GM18870 (cell line): Measurements from ENCODE around the gene P2RY14.

Experiments
- ATAC-seq: cut with Tn5 transposase; IDR thresholded peaks from one replicate; pipeline ENCODE4 v1.9.1; 2021; ENCODE audit warnings: moderate library complexity; ENCODE audit not compliant: unreplicated experiment

The P2RY14 gene

DNA sequence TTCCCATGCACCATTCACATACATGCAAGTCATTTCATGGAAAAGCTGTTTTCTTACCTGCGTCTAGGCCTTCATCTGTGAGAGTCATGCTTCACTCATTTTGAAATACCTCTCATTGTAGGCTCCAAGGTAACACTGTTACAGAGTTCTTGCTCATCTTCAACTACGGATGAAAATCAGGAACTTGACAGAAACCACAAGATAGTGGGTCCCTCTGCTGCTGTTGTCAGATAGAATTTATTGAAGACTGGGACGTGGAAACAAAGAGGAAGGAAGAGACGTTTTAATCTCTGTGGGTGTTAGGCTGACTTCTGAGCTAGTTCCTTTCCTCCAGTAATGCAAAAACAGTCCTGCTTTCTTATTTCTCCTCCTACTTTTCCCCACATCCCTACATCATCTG, at the start of gene P2RY14:
P2RY14 (minus strand) TSS at position 313 of the 400 bp plus-strand sequence. CDS start 64,226 bp downstream, outside the sequence.
- ATAC-seq: no peak

DNA sequence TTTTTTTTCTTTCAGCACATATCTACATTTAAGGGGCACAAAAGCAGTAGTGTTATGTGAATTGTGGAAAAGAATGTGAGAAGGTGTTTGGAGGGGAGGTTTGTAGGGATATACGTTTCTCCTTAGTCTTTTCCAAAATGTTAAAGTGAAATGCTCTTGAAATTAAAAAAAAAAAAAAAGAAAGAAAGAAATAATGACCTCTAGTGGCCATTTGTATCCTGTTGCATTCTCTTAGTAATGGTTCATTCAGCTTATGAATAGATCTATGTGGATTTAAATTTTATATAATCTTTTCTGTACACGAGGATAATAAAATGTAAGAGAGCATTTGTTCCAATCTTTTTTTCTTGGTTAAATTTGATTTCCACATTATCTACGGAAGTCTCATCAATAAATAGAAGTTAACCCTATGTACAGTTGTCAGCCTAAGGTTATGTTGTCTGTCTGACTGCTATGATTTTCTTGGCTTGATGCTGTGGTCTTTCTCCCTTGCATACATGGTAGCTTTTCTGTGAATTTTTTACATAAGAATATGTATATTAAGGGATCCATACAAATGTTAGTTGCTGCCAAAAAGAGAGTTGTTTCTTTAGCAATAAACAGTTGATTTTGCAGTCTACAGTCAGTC, 49.3 kb upstream of the P2RY14 start:
- ATAC-seq: no peak

DNA sequence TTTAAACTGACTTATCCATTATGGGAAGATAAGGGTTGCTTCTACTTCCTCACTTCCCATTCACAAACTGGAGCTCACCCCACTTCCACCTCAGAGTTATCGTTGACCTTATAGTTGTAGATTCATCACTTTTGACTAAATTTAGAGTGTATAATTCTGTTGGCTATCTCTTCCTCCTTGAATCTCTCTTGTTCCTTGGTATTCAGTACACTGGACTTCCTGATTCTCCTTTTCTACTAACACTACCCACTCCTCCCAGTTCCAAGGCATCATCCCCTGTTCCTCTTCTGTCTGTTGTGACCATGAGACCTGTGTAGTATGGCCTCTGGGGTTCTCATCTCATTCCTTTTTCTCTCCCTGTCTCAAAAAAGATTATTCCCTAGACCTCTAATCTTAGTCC, 44.2 kb upstream of the P2RY14 start:
- ATAC-seq: no peak

DNA sequence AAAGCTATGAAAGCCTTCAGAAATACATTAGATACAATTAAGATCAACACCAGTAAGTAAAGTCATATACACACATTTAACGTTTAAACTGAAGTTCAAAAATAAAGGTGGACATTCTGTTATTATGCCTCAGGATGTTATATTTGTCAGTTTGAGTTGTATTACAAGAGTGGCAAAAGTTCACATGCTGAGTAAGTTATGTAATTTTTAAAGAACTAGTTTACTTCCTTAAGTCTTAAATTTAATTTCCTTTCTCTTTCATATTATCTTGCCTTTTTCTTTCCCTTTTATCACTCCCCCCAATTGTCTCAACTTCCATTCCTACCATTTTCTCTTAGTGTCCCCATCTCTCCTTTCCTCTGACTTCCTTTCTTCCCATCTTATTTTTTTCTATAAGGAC, 43.2 kb upstream of the P2RY14 start:
- no peak for ATAC-seq

DNA sequence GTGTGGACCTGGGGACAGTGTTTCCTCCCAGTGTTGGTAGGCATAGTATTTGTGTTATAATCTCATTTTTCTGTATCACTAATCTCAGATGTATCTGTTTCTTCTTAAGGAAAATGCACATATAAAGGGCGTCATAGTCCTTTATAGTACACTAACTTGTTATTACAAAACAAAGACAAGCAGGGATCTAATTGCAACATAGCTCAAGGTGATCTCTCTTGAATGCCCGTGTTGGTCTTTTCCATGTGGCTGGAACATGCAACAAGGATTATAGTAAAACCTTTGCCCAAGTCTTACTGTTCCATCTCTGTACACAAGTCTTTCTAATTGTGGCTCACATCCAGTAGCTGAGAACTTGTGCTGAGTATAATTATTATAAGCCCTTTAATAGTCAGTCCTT, 41.8 kb upstream of the P2RY14 start:
- ATAC-seq: no peak

DNA sequence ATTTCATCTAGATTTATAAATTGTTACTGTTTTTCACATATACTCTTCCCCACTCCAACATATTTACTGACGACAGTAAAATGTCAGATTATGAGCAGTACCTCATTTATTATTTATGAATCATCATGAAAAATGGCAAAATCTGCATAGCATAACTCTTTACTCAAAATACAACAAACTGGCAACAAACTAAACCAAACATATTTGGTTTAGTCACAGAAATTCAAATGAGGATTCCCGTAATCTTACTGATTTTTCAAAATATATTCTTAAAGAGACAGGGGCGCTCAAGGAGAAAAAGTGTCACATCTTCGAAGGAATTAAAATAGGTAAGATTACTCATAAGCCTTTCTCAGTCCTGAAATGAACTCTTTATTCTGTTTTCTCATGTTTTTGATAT, 41.3 kb upstream of the P2RY14 start:
- no peak for ATAC-seq

DNA sequence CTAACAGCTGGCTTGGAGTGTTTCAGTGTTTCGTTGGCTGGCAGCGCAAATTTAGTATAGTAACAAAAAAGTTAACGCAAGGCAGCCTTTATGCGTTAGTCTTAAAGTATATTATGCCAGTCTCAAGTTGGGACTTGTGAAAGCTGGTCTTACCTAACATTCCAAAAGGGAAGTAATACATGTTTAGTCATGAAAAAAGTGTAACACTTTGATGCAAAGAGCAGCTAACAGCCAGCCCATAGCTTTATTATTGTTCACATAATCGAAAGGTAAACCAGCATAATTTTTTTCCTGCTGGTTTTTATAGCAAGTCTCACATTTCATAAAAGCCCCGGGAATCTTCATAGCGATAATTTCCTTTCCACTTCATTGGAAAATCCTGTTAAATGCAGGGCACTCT, 40.6 kb upstream of the P2RY14 start:
- no peak for ATAC-seq

DNA sequence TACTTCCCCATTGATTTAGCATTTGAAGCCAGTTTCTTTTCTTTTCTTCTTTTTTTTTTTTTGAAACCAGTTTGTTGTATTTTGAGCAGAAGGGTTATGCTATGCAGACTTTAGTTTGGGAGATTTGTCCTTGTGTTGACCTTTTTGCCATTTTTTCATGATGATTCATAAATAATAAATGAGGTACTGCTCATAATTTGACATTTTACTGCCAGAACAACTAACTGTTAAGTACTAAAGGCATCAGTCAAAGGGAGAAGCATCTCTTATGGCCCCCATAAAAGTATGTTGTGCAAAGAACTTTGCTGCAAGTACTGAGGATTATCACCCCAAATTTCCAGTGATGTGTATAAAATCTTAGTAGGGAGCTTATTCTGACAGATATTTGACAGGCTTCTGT, 40.0 kb upstream of the P2RY14 start:
- ATAC-seq: no peak

DNA sequence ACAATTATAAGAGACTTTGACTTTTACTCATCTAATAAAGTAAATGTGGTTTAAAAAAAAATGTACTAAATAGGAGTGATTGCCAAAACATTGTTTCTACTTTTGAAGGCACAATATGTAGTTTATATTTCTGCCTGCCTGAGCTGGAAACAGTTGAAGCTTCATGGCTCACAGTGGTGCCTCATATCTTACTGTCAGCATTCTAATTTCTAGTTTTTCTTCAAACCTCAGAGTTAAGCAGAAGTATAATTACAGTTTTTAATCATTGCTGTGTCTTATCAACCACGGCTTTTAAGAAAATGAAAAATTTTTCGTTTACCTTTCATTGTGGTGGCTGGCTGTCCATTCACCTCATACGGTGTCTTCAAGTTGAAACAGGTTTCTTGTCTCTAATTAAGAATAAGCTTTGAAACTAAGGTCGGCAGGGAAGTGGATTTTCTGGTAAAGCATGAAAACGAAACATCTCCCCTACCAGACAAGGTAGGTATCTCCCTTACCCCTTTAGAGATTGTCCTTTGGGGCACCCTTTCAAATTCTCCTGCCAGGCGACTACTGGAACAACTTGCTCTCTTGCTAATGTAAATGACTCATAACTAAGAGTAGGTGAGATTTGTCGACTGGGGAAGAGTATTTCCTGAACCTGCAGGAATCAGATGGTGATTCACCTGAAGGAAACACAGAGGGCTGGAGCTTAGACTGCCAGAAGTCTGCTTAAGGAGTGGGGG, 38.1 kb upstream of the P2RY14 start, which contains the start of gene GPR87:
GPR87 (minus strand) TSS at position 554 of the 725 bp plus-strand sequence. CDS start 16,720 bp downstream, outside the sequence.
- peak; percentile 56 for ATAC-seq

DNA sequence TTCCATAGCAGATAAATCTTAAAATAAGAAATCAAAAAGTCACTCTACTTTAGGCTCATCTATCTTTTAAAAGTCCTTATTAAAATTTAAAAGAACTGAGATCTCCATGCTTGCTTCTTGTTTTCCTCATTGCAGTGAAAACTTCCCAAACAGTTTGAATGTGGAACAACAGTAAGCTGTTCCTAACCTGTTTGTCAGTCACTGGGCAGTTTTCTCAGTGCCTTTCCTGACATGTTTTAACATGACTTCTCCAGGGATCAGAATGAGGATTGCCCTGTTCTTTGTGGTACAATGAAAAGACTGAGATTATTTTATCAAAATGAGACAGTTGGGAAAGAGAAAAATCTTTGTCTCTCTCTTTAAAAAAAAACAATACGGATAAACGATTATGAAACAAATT, 37.5 kb upstream of the P2RY14 start:
- ATAC-seq: no peak

DNA sequence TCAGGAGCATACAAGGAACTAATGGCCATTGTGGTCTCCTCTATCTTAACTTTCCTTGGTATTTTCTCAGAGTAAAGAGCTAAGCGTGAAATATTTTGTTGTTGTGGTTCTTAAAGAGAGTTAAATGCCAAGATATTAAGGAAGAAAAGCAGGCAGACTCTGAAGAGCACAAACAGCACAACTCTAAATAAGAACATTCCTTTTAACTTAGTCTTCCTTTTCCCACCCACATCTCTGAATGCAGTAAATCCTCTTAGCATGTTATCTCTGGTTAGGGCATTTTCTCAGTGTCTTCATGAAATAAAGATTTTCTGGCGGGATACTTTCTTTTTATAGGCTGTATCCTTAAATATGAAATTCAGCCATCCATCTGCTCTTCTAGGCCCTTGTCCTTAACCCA, 36.8 kb upstream of the P2RY14 start:
- no peak for ATAC-seq

DNA sequence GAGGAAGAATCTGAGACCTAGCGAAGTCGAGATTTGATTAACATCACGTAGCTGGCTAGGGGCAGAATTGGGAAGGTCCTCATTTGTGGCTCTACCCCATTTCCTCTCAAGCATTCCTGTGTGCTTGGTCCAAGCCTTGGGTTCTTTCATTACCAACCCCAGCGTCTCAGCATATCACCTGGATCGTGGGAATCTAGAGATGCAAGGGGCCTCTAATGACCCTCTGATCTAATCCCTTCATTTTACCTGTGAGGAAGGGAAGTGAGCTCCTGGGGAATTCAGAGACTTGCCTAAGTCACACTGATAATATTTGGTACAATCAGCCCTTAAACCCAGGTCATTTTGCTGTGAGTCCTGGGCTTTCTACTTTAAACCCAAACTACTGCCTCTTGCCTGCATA, 36.3 kb upstream of the P2RY14 start:
- ATAC-seq: no peak

DNA sequence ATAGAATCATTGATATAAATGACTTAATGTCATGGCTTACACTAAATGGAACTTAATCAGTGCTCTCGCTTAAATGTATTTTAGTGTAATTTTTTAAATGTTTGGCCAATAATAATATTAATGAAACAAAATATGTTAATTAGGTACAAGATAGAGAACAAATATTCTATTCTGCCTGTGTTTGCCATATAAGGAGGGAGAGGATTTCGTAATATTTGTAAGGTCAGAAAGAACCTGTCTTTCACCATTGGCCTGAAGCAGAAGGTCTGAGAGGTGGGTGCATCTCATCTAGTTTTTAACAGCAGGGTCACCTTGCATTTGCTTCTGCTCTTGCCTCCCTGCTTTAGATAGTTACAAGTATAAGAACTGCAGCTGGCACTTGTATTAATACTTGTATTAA, 35.8 kb upstream of the P2RY14 start:
- no peak for ATAC-seq

DNA sequence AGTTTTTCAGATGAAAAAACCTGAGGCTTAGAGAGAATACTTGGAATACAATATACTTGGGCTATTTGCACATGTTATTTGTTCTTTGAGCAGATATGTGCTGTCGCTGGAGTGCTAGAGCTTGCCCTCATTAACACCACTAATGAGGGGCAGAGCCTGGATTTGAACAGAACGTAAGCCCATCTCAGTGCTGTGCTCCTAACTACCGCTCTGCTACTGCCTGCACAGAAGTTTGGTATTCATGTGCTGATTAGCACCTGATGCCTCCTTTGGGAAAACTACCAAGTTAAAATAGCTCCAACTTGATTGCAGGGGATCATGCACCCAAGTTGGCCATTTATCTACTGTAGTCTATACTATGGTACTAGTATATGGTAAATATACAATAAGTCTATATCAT, 34.6 kb upstream of the P2RY14 start:
- ATAC-seq: no peak

DNA sequence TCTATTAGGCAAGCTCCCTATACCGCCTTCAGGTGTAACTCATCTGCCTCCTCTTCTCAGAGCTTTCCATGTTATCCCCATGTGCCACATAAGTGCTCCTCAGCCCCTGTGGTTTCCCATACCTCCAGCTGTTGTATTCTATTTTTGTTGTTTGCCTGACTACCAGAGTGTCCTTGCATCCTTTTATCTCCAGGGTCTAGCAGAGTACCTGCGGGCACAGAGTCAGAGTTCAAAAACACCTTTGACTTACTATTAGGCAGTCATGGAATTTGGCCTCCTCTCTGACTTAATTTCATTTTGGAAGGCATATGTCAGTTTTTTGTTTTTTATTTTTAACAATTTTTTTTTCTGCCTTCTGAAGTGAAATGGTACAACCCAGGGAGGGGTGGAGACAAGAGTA, 31.2 kb upstream of the P2RY14 start:
- ATAC-seq: no peak

DNA sequence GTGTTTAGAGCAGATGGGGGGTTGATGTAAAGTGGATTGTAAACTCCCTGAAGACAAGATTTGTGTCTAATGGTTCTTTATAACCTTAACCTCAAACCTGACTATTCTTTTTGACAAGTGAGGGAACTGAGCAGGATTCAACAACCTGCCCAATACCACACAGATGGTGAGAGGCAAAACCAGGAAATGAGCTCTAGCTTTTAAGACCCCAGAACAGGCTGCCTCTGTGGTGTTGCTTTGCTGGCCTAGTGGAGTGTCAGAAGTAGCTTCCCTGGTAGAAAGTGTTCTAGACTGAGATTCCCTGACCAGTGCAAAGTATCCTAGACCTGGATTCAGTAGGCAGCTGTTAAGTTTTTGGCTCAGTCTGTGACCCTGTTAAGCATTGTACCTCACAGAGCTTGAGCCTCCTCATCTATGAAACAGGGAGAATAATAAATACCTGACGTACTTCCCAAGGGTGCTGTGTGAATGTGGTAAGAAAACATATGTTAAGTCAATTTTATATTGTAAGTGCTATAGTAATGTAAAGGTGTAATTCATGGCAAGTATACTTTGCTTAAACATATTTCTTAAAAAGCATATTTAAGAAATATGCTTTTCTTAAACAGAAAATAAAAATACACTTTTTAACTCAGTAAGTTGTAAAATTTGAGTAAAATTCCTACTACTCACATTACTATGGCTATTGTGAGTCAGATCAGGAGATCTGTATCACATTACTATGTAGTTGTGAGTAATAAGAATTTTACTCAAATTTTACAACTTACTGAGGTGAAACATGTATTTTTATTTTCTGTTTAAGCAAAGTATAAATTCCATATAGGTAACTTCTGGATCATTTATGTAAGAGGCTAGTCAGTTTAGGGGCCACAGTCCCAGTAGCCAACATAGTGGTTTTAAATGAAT, 29.5 kb upstream of the P2RY14 start:
- no peak for ATAC-seq

DNA sequence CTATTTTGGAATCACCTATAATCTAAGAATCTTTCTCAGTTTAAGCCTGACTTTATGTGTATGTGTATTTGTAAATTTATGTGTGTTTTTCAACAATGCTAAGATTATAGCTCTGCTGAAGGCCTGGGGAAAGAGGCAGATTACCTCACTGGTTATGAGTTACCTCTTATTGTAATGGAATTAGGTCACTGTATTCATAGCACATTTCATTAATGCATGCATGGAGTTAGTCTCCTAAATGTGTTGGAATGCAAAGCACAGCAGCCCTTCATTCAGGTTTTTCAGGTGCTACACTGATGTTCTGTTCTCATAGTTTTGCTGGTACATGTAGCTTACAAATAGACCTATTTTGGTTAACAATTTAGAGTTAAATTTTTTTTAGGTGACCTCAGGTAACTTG, 28.8 kb upstream of the P2RY14 start:
- no peak for ATAC-seq

DNA sequence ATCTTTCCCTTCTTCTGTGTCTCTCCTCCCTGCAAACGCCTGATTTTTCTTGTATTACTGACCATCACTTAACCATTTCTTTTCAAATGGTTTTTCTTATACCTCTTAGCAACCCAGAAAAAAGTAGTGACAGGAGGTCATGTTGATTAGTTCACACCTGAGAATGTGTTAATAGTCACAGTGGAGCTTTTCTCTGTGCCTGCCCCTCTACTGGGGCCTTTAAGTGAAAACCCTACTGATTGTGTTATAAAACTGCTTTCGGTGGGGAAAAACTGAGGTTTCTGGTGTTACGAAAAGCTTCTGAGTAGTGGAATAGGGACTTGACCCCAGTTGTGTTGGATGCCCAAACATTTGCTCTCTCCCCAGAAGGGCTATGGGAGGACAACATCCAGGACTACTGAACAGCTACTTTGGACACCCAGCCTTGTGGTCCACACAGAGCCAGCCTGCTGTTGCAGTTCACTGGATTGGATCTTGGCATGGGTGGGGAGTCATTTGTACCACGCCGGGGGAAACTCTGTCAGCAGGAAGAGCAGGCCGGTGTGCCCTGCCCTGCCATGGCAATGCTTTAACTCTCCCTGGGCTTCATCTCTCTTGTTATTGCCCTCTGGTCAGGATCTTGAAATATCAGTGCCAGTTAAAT, 27.9 kb upstream of the P2RY14 start:
- ATAC-seq: no peak

DNA sequence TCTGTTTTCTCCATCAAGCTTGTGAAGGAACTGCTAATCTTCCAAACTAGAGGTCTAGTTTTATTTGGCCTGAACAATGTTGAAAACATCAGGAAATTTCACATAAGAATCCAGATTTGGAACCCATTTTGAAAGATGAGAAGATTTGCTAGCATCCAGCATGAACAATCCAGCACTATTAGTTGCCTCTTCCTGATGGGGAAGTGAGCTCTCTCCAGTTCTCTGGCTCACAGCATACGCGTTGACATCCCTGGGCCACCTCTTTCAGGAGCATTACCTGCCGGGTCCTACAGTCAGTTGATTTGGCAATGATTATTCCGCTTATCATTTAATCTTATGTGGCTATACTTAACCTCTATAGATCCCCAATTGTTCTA, 27.4 kb upstream of the P2RY14 start:
- ATAC-seq: no peak

DNA sequence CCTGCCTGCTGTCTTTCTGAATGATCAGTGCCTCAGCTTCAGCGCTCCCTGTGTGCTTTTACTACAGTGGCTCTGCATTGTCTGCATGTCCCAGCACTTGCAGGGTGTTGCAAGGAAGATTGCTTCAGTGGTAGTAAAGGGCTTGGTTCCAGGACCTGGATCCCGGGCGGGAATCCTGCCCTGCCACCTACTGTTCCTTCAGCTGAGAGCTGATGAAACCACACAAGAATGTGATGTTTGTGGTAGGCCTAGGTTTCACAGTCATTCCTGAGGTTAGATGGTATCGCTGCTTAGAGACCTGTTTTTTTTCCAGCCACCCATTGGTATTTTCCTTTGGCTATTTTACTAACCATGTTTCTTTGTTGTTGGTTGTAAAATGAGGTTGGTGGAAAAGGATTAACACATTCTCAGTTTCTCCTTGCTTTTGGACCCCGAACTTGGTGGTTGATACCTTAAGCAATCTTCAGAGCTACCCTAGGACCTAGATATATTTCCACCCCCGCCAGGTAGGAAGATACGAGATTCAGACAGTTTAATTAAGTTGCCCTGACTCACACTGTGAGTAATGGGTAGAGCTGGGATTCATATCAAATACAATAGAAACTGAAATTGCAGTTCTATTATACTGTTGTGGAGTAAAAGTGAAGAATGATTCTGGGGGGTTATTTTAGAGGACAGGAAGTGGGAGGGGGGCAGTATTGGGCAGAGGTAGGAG, 26.9 kb upstream of the P2RY14 start:
- ATAC-seq: no peak

DNA sequence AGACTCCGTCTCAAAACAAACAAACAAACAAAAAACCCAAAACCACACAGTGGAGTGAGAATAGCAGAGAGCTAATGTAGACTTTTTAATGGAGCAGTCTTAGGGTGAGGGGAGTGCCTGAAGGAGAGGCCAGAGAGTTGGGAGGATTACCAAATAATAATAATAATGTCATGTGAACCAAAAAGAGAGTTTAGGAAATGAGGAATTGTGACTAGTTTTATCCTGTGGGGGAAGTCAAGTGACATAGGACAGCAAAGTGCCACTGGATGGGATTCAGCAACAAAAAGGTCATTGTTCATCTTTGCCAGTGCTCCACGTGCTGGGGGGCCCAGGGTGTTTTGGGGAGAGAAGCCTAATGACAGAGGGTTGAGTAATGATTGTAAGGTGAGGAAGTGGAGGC, 25.4 kb upstream of the P2RY14 start:
- no peak for ATAC-seq
